ENCODE data around the gene C16orf92. TPM values are rescaled to one million over a fixed set of nuclear protein-coding genes. Genes with fewer than 3 reads are reported as not detected.

Gene C16orf92
- total RNA-seq, 1 donor from 2014 or later, result not detected

GRCh38 chr16:30046588-30046987, 23.6 kb downstream of the C16orf92 start:
- Histone ChIP-seq H3K4me3 (no peak overlapping the region), H3K9me3 (replicated peaks) (no peaks in the 10 kb centered on the region), H3K4me1 (no peaks in the 10 kb centered on the region), H3K27ac (replicated peaks) (no peak overlapping the region), H3K27me3 (ENCODE audit: low read depth) (no peaks in the 10 kb centered on the region), H3K36me3 (no peaks in the 10 kb centered on the region)
- intact Hi-C loops (cut with micrococcal nuclease), result no loop called here
- no peak for TF ChIP-seq CTCF (IDR thresholded peaks at IDR 0.05; ENCODE audit: borderline replicate concordance)
- no peak for DNase-seq

DNA sequence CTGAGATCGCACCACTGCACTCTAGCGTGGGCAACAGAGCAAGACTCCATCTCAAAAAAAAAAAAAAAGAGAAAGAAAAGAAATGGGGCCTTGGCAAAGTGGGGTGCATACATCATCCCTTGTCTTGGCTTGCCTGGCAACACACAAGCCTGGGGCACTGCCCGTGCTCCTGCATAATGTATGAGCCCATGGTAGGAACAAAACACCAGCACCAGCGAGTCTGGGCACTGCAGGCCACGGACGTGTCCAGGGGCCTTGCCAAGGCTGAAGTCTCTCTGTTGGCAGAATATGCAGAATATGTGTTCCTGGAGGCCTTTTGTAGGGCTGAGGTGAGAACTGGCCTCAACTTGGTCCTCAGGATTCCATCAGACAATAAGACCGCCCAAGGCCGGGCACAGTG, 26.9 kb downstream of the C16orf92 start:
- H3K27ac ChIP-seq (replicated peaks), result no peak overlapping the region
- DNase-seq, result no peak
- H3K4me3 ChIP-seq, result no peak overlapping the region
- H3K27me3 ChIP-seq (ENCODE audit: low read depth), result no peaks in the 10 kb centered on the region
- intact Hi-C loops (cut with micrococcal nuclease), result no loop called here
- H3K9me3 ChIP-seq (replicated peaks), result no peaks in the 10 kb centered on the region
- no peak for TF ChIP-seq CTCF (IDR thresholded peaks at IDR 0.05; ENCODE audit: borderline replicate concordance)
- no peaks in the 10 kb centered on the region for H3K36me3 ChIP-seq
- peaks cover 21% of the 10 kb centered on the region for H3K4me1 ChIP-seq

DNA sequence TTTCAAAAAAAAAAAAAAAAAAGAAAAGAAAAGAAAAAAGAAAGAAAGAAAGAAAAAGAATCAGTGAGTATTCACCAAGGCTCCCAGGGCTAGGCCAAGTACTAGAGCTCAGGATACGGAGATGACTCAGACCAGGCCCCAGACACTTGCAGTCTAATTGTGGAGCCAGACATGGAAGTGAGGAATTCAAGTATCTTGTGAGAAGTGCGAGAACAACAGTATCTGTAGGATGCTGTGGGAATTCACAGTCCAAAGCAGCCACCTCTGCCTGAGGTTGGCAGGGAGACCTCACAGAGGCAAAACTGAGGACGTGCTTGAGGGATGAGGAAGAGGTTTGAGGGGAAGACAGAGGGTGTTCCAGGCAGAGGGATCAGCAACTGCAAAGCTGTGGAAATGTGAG, 28.5 kb downstream of the C16orf92 start:
- intact Hi-C loops (cut with micrococcal nuclease), result no loop called here
- Histone ChIP-seq H3K27me3 (ENCODE audit: low read depth) (no peaks in the 10 kb centered on the region), H3K4me1 (peaks cover 21% of the 10 kb centered on the region), H3K36me3 (no peaks in the 10 kb centered on the region), H3K4me3 (no peak overlapping the region), H3K27ac (replicated peaks) (no peak overlapping the region), H3K9me3 (replicated peaks) (no peaks in the 10 kb centered on the region)
- DNase-seq, result no peak
- TF ChIP-seq CTCF (IDR thresholded peaks at IDR 0.05; ENCODE audit: borderline replicate concordance), result no peak

- no peak for TF ChIP-seq CTCF (IDR thresholded peaks at IDR 0.05; ENCODE audit: borderline replicate concordance)
- H3K4me3 ChIP-seq, result peak overlapping the region; percentile 93
- intact Hi-C loops (cut with micrococcal nuclease), result no loop called here
- no peaks in the 10 kb centered on the region for H3K9me3 ChIP-seq (replicated peaks)
- no peaks in the 10 kb centered on the region for H3K36me3 ChIP-seq
- peaks cover 21% of the 10 kb centered on the region for H3K4me1 ChIP-seq
- peak; percentile 94 for DNase-seq
- no peaks in the 10 kb centered on the region for H3K27me3 ChIP-seq (ENCODE audit: low read depth)
- peak overlapping the region; percentile 55 for H3K27ac ChIP-seq (replicated peaks)
These were observed 29.8 kb downstream of the C16orf92 start for GRCh38 chr16:30052671-30053372.

- H3K4me3 ChIP-seq, result peak overlapping the region; percentile 93
- no peaks in the 10 kb centered on the region for H3K27me3 ChIP-seq (ENCODE audit: low read depth)
- H3K4me1 ChIP-seq, result peaks cover 21% of the 10 kb centered on the region
- H3K27ac ChIP-seq (replicated peaks), result peak overlapping the region; percentile 55
- no peak for TF ChIP-seq CTCF (IDR thresholded peaks at IDR 0.05; ENCODE audit: borderline replicate concordance)
- DNase-seq, result no peak
- no peaks in the 10 kb centered on the region for H3K9me3 ChIP-seq (replicated peaks)
- intact Hi-C loops (cut with micrococcal nuclease), result no loop called here
- no peaks in the 10 kb centered on the region for H3K36me3 ChIP-seq
These were observed 30.5 kb downstream of the C16orf92 start for GRCh38 chr16:30053376-30054015.

Measured in left ventricle myocardium inferior (tissue), 1 donor.